GM20431 (cell line): ENCODE results near the gene ABHD18.
"Not testable (repeated sequence)": the region's sequence is repeated elsewhere in the genome, so short reads cannot be mapped to it uniquely, and the experiment has no call there.

Source experiments
- in situ Hi-C: fragments of 300-500 bp; cut with MseI, MboI; formaldehyde crosslinking; loops from one replicate; pipeline ENCODE4 v1.15.0; 2020; ENCODE audit warnings: low sequenced_read_pairs; ENCODE audit not compliant: unreplicated experiment

ABHD18 gene

GRCh38 chr4:128060699-128061565, 95.7 kb downstream of the ABHD18 start, which contains the start of gene LARP1B:
LARP1B (plus strand) TSS chr4:128061312; CDS start chr4:128074952, 13,640 bp downstream.
- in situ Hi-C loops = no loop called here

- in situ Hi-C loops = no loop called here
Measured at GRCh38 chr4:128061566-128062536, 96.6 kb downstream of the ABHD18 start.

DNA sequence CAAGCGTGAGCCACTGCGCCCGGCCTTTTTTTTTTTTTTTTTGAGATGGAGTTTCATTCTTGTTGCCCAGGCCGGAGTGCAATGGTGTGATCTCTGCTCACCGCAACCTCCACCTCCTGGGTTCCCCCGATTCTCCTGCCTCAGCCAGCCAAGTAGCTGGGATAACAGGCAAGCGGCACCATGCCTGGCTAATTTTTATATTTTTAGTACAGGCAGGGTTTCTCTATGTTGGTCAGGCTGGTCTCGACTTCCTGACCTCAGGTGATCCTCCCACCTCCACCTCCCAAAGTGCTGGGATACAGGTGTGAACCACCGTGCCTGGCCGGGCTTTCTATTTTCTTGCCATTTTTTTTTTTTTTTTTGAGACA, 101.2 kb downstream of the ABHD18 start:
- in situ Hi-C loops = not testable (repeated sequence)

GRCh38 chr4:128068918-128069317, 103.7 kb downstream of the ABHD18 start:
- in situ Hi-C loops = no loop called here

DNA sequence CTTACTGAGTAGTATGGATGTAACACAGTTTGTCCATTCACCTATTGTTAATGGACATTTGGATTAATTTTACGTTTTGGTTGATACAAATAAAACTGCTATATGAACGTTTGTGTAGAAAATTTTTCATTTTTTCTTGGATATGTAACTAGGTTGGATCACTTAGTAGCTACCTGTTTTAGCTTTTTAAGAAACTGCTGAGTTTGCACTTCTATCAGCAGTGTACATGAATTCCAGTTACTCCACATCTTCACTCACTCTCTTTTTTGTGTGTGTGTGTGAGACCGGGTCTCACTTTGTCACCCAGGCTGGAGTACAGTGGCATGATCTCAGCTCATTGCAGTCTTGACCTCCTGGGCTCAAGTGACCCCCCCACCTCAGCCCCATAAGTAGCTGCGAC, 111.3 kb downstream of the ABHD18 start:
- in situ Hi-C loops = no loop called here
